Effector memory CD8-positive, alpha-beta T cell (primary cell): ENCODE measurements around the gene STX16.

Experiments
- ATAC-seq: fragments of 150-1000 bp; cut with Tn5 transposase; replicated peaks from 2 replicates; pipeline ENCODE4 v1.10.0; 2021; ENCODE audit warnings: mild to moderate bottlenecking, moderate library complexity
- DNase-seq, 3 experiments: peaks; one replicate each; pipeline ENCODE4 v3.0.0; 2021
- H3K27ac Mint-ChIP-seq, 2 donors: one replicate each; pipeline ENCODE4 v1.8.0; 2022; ENCODE audit warnings: mild to moderate bottlenecking in 2 of 2, mixed read lengths in 2 of 2, moderate library complexity in 2 of 2
- H3K27me3 Mint-ChIP-seq, 2 donors: one replicate each; pipeline ENCODE4 v1.8.0; 2022; ENCODE audit warnings: mixed read lengths in 2 of 2
- H3K36me3 Mint-ChIP-seq: one replicate; pipeline ENCODE4 v1.8.0; 2022; ENCODE audit warnings: mild to moderate bottlenecking, moderate library complexity, mixed read lengths; ENCODE audit not compliant: insufficient read depth
- H3K4me1 Mint-ChIP-seq, 2 donors: one replicate each; pipeline ENCODE4 v1.8.0; 2022; ENCODE audit warnings: low read depth in 2 of 2, mixed read lengths in 2 of 2
- H3K4me3 Mint-ChIP-seq, 2 donors: one replicate each; pipeline ENCODE4 v1.8.0; 2022; ENCODE audit warnings: mild to moderate bottlenecking in 2 of 2, mixed read lengths in 2 of 2, moderate library complexity in 2 of 2
- H3K9me3 Mint-ChIP-seq, 2 donors: one replicate each; pipeline ENCODE4 v1.8.0; 2022; ENCODE audit warnings: mixed read lengths in 2 of 2

STX16 gene

GRCh38 chr20:58623579-58624473 is 27.3 kb upstream of the STX16 start:
- Mint-ChIP-seq H3K36me3 (peaks cover 3% of the 10 kb centered on the region), H3K4me1 (peaks cover 4 to 7% of the 10 kb centered on the region in 2 donors), H3K9me3 (no peaks in the 10 kb centered on the region), H3K27ac (no peak overlapping the region), H3K27me3 (peaks cover 14 to 33% of the 10 kb centered on the region in 2 donors), H3K4me3 (no peak overlapping the region)
- no peak for ATAC-seq
- DNase-seq, result no peak

GRCh38 chr20:58624687-58625086 is 26.4 kb upstream of the STX16 start:
- Mint-ChIP-seq H3K27me3 (peaks cover 8 to 24% of the 10 kb centered on the region in 2 donors), H3K36me3 (peaks cover 3% of the 10 kb centered on the region), H3K27ac (no peak overlapping the region), H3K9me3 (no peaks in the 10 kb centered on the region), H3K4me1 (peaks cover 4 to 7% of the 10 kb centered on the region in 2 donors), H3K4me3 (no peak overlapping the region)
- no peak for ATAC-seq
- DNase-seq, result no peak

GRCh38 chr20:58625585-58625984 is 25.5 kb upstream of the STX16 start:
- ATAC-seq (no peak), DNase-seq (no peak)
- H3K27me3 Mint-ChIP-seq, result peaks cover 0 to 21% of the 10 kb centered on the region in 2 donors
- no peak overlapping the region for H3K27ac Mint-ChIP-seq
- no peak overlapping the region for H3K4me3 Mint-ChIP-seq
- peaks cover 3% of the 10 kb centered on the region for H3K36me3 Mint-ChIP-seq
- no peaks in the 10 kb centered on the region for H3K9me3 Mint-ChIP-seq
- peaks cover 4 to 7% of the 10 kb centered on the region in 2 donors for H3K4me1 Mint-ChIP-seq

- Mint-ChIP-seq H3K4me1 (peaks cover 4 to 7% of the 10 kb centered on the region in 2 donors), H3K36me3 (peaks cover 3% of the 10 kb centered on the region), H3K27ac (no peak overlapping the region), H3K4me3 (no peak overlapping the region), H3K27me3 (peaks cover 0 to 21% of the 10 kb centered on the region in 2 donors), H3K9me3 (no peaks in the 10 kb centered on the region)
- ATAC-seq, result no peak
- no peak for DNase-seq
Observed at GRCh38 chr20:58626051-58626450, 25.0 kb upstream of the STX16 start.

GRCh38 chr20:58627212-58628072 is 23.6 kb upstream of the STX16 start:
- ATAC-seq, result no peak
- peaks cover 0 to 15% of the 10 kb centered on the region in 2 donors for H3K27me3 Mint-ChIP-seq
- no peak for DNase-seq
- H3K4me3 Mint-ChIP-seq, result no peak overlapping the region
- H3K4me1 Mint-ChIP-seq, result peaks cover 4 to 7% of the 10 kb centered on the region in 2 donors
- H3K9me3 Mint-ChIP-seq, result no peaks in the 10 kb centered on the region
- H3K27ac Mint-ChIP-seq, result no peak overlapping the region
- H3K36me3 Mint-ChIP-seq, result peaks cover 3% of the 10 kb centered on the region

GRCh38 chr20:58628491-58629214 is 22.4 kb upstream of the STX16 start:
- H3K27ac Mint-ChIP-seq, result no peak overlapping the region
- peaks cover 4 to 7% of the 10 kb centered on the region in 2 donors for H3K4me1 Mint-ChIP-seq
- H3K4me3 Mint-ChIP-seq, result no peak overlapping the region
- DNase-seq, result no peak
- H3K9me3 Mint-ChIP-seq, result no peaks in the 10 kb centered on the region
- H3K27me3 Mint-ChIP-seq, result peaks cover 0 to 26% of the 10 kb centered on the region in 2 donors
- H3K36me3 Mint-ChIP-seq, result peaks cover 3% of the 10 kb centered on the region
- no peak for ATAC-seq

GRCh38 chr20:58629215-58629580 is 21.9 kb upstream of the STX16 start:
- H3K9me3 Mint-ChIP-seq, result no peaks in the 10 kb centered on the region
- H3K27me3 Mint-ChIP-seq, result peaks cover 0 to 26% of the 10 kb centered on the region in 2 donors
- ATAC-seq (no peak), DNase-seq (no peak)
- peaks cover 4 to 7% of the 10 kb centered on the region in 2 donors for H3K4me1 Mint-ChIP-seq
- H3K36me3 Mint-ChIP-seq, result peaks cover 3% of the 10 kb centered on the region
- H3K4me3 Mint-ChIP-seq, result no peak overlapping the region
- H3K27ac Mint-ChIP-seq, result no peak overlapping the region

- no peak for ATAC-seq
- Mint-ChIP-seq H3K4me1 (peaks cover 6 to 7% of the 10 kb centered on the region in 2 donors), H3K4me3 (no peak overlapping the region), H3K9me3 (no peaks in the 10 kb centered on the region), H3K27me3 (peaks cover 0 to 26% of the 10 kb centered on the region in 2 donors), H3K36me3 (peaks cover 3% of the 10 kb centered on the region), H3K27ac (no peak overlapping the region)
- no peak for DNase-seq
Observed at GRCh38 chr20:58630063-58630462, 21.0 kb upstream of the STX16 start.

GRCh38 chr20:58633161-58634053 is 17.7 kb upstream of the STX16 start:
- no peak for DNase-seq
- Mint-ChIP-seq H3K9me3 (no peaks in the 10 kb centered on the region), H3K4me3 (no peak overlapping the region), H3K4me1 (peaks cover 0 to 1% of the 10 kb centered on the region in 2 donors), H3K27ac (no peak overlapping the region), H3K27me3 (peaks cover 14 to 35% of the 10 kb centered on the region in 2 donors), H3K36me3 (no peaks in the 10 kb centered on the region)
- no peak for ATAC-seq

- ATAC-seq (no peak), DNase-seq (no peak)
- no peak overlapping the region for H3K27ac Mint-ChIP-seq
- H3K4me3 Mint-ChIP-seq, result no peak overlapping the region
- no peaks in the 10 kb centered on the region for H3K9me3 Mint-ChIP-seq
- peaks cover 18 to 41% of the 10 kb centered on the region in 2 donors for H3K27me3 Mint-ChIP-seq
- H3K4me1 Mint-ChIP-seq, result peaks cover 0 to 1% of the 10 kb centered on the region in 2 donors
- H3K36me3 Mint-ChIP-seq, result no peaks in the 10 kb centered on the region
Observed at GRCh38 chr20:58634059-58634458, 17.0 kb upstream of the STX16 start.

- H3K27ac Mint-ChIP-seq, result no peak overlapping the region
- peak overlapping the region in 1 of 2 donors; percentile 57 for H3K4me3 Mint-ChIP-seq
- no peaks in the 10 kb centered on the region for H3K36me3 Mint-ChIP-seq
- DNase-seq (no peak), ATAC-seq (no peak)
- H3K4me1 Mint-ChIP-seq, result peaks cover 0 to 1% of the 10 kb centered on the region in 2 donors
- H3K9me3 Mint-ChIP-seq, result no peaks in the 10 kb centered on the region
- H3K27me3 Mint-ChIP-seq, result peaks cover 24 to 48% of the 10 kb centered on the region in 2 donors
Observed at GRCh38 chr20:58634521-58635278, 16.4 kb upstream of the STX16 start.

- Mint-ChIP-seq H3K36me3 (no peaks in the 10 kb centered on the region), H3K4me1 (peaks cover 0 to 1% of the 10 kb centered on the region in 2 donors), H3K4me3 (no peak overlapping the region), H3K9me3 (no peaks in the 10 kb centered on the region), H3K27ac (peak overlapping the region in 1 of 2 donors; percentile 39), H3K27me3 (peaks cover 30 to 51% of the 10 kb centered on the region in 2 donors)
- DNase-seq (no peak), ATAC-seq (no peak)
Observed at GRCh38 chr20:58635279-58635665, 15.8 kb upstream of the STX16 start.
